Cardiac muscle cell (in vitro differentiated cells and primary cell): ENCODE data around the gene IQGAP1. TPM values are rescaled to one million over a fixed set of nuclear protein-coding genes. Genes with fewer than 3 reads are reported as not detected.
"Not testable (repeated sequence)": the region's sequence is repeated elsewhere in the genome, so short reads cannot be mapped to it uniquely, and the experiment has no call there.

Source experiments
- DNase-seq, 2 donors: peaks; one replicate each; pipeline versions ENCODE4 v3.0.0 to v3.0.0-alpha.2; 2010 to 2017; ENCODE audit warnings: low read depth in 1 of 2, low spot score in 1 of 2
- H3K27ac ChIP-seq: fragments of 200-600 bp; sonication (generic); 2 replicates; pipeline ENCODE4 v1.5.1; 2016
- H3K27me3 ChIP-seq: fragments of 200-600 bp; sonication (generic); 2 replicates; pipeline ENCODE4 v1.6.0; 2016; ENCODE audit warnings: control low read depth
- H3K36me3 ChIP-seq: fragments of 200-600 bp; sonication (generic); 2 replicates; pipeline ENCODE4 v1.5.1; 2016; ENCODE audit warnings: control low read depth
- H3K4me1 ChIP-seq: fragments of 200-600 bp; sonication (generic); 2 replicates; pipeline ENCODE4 v1.8.1; 2017; ENCODE audit warnings: low read depth, mild to moderate bottlenecking, mixed run types
- H3K4me3 ChIP-seq: fragments of 200-600 bp; sonication (generic); 2 replicates; pipeline ENCODE4 v1.5.1; 2016; ENCODE audit warnings: mild to moderate bottlenecking
- H3K9me3 ChIP-seq: fragments of 200-600 bp; sonication (generic); 2 replicates; pipeline ENCODE4 v1.5.1; 2017; ENCODE audit warnings: low read depth, mild to moderate bottlenecking, control low read depth
- polyA plus RNA-seq: library from polyadenylated mRNA; unstranded; fragments of >200 nt; fragmentation: Nextera tagmentation; extraction: Ambion mirVana; gene quantifications from 2 replicates; pipeline ENCODE4 v1.2.1, GENCODE V29; 2016
- total RNA-seq: library from RNA; depleted of rRNA; stranded (reverse); fragments of >200 nt; gene quantifications from 2 replicates; pipeline ENCODE4 v1.2.3, GENCODE V29; 2016
- TF ChIP-seq, protein P1 (sequence below): IDR thresholded peaks from 2 replicates; pipeline ENCODE4 v1.5.1; 2012; ENCODE audit warnings: low read depth, mild to moderate bottlenecking, low read length

The IQGAP1 gene
- total and polyA plus RNA-seq, 2 experiments from 2014 or later = 9.1 to 14.2 TPM

DNA sequence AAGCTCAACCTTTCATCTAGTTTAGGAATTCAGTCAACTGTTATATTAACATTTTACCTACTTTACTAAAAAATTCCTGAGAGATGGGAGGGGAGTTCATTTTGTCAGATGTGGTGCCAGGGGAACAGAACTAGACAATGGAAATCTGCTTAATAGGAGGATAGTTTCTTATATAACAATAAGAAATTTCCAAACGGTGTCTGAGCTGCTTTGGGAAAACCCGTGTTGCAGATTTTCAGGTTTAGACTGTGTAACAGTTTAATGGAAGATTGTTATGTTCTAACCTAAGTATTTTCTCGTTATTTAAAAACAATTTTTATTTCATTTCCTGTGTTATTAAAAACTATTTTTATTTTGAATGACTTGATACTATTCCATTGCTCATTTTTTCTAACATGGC, 19.3 kb downstream of the IQGAP1 start:
- no peak overlapping the region for H3K4me3 ChIP-seq
- H3K27me3 ChIP-seq = no peaks in the 10 kb centered on the region
- no peak for DNase-seq
- TF ChIP-seq, protein P1, sequence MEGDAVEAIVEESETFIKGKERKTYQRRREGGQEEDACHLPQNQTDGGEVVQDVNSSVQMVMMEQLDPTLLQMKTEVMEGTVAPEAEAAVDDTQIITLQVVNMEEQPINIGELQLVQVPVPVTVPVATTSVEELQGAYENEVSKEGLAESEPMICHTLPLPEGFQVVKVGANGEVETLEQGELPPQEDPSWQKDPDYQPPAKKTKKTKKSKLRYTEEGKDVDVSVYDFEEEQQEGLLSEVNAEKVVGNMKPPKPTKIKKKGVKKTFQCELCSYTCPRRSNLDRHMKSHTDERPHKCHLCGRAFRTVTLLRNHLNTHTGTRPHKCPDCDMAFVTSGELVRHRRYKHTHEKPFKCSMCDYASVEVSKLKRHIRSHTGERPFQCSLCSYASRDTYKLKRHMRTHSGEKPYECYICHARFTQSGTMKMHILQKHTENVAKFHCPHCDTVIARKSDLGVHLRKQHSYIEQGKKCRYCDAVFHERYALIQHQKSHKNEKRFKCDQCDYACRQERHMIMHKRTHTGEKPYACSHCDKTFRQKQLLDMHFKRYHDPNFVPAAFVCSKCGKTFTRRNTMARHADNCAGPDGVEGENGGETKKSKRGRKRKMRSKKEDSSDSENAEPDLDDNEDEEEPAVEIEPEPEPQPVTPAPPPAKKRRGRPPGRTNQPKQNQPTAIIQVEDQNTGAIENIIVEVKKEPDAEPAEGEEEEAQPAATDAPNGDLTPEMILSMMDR = no peak
- H3K27ac ChIP-seq = no peak overlapping the region
- no peaks in the 10 kb centered on the region for H3K9me3 ChIP-seq
- peaks cover 11% of the 10 kb centered on the region for H3K4me1 ChIP-seq
- H3K36me3 ChIP-seq = no peaks in the 10 kb centered on the region

DNA sequence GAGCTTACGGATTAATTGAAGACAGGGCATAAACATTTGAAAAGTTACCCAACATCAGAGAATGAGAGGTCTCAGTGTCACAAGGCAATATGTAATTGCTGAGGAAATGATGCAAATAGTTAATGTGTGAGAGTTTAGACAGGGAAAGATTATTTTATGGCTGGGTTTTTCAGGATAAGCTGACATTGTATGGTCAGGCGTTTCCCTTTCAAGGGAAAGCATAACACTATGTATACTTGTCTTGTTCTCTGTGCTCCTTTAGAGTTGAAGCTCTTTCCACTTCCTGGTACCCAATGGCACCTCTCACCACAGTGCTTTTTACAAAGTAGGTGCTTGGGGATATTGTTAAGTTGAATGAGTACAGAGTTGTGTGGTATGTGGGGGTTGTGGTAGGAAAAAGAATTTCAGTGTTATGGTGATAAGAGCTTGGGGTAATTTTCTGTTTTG, 19.9 kb downstream of the IQGAP1 start:
- Histone ChIP-seq H3K27ac (no peak overlapping the region), H3K27me3 (no peaks in the 10 kb centered on the region)
- TF ChIP-seq, protein P1 = no peak

DNA sequence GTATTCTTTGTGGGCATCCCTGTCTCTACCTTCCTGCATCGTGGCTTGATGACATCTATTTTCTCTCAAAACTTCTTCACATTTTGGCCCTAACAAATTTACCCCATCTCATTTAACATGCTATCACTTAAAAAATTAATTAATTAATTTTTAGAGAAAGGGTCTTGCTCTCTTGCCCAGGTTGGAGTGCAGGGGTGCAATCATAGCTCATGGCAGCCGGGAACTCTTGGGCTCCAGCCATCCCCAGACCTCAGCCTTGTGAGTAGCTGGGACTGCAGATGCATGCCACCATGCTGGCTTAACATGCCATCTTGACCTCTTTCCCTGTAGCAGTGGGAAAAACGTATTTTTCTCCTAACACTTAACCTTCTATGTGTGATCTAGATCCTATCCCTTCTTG, 20.6 kb downstream of the IQGAP1 start:
- no peaks in the 10 kb centered on the region for H3K36me3 ChIP-seq
- DNase-seq = no peak
- TF ChIP-seq, protein P1 = no peak
- no peak overlapping the region for H3K4me3 ChIP-seq
- no peak overlapping the region for H3K27ac ChIP-seq
- peaks cover 18% of the 10 kb centered on the region for H3K4me1 ChIP-seq
- no peaks in the 10 kb centered on the region for H3K9me3 ChIP-seq
- H3K27me3 ChIP-seq = no peaks in the 10 kb centered on the region

More for the DNA sequence above, 19.9 kb downstream of the IQGAP1 start:
- Histone ChIP-seq H3K4me1 (peaks cover 11% of the 10 kb centered on the region), H3K4me3 (no peak overlapping the region), H3K9me3 (no peaks in the 10 kb centered on the region), H3K36me3 (no peaks in the 10 kb centered on the region)
- DNase-seq = peak in 1 of 2 donors; percentile 72

DNA sequence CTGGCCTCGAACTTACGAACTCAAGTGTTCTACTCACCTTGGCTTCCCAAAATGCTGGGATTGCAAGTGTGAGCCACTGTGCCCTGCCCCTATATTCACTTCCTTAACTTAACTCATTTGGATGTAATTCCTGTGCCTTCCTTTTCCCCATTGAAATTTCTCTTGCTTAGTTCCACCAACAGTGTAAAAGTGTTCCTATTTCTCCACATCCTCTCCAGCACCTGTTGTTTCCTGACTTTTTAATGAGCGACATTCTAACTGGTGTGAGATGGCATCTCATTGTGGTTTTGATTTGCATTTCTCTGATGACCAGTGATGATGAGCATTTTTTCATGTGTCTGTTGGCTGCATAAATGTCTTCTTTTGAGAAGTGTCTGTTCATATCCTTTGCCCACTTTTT, 21.5 kb downstream of the IQGAP1 start:
- not testable (repeated sequence) for H3K27ac ChIP-seq, H3K4me3 ChIP-seq, H3K27me3 ChIP-seq, H3K9me3 ChIP-seq, H3K36me3 ChIP-seq, DNase-seq
- peaks cover 26% of the 10 kb centered on the region for H3K4me1 ChIP-seq

DNA sequence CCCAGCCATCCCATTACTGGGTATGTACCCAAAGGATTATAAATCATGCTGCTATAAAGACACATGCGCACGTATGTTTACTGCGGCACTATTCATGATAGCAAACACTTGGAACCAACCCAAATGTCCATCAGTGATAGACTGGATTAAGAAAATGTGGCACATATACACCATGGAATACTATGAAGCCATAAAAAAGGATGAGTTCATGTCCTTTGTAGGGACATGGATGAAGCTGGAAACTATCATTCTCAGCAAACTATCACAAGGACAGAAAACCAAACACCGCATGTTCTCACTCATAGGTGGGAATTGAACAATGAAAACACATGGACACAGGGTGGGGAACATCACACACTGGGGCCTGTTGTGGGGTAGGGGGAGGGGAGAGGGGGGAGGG, 22.3 kb downstream of the IQGAP1 start:
- not testable (repeated sequence) for H3K4me3 ChIP-seq, DNase-seq, H3K27ac ChIP-seq, H3K27me3 ChIP-seq, H3K36me3 ChIP-seq, H3K9me3 ChIP-seq
- peaks cover 26% of the 10 kb centered on the region for H3K4me1 ChIP-seq

DNA sequence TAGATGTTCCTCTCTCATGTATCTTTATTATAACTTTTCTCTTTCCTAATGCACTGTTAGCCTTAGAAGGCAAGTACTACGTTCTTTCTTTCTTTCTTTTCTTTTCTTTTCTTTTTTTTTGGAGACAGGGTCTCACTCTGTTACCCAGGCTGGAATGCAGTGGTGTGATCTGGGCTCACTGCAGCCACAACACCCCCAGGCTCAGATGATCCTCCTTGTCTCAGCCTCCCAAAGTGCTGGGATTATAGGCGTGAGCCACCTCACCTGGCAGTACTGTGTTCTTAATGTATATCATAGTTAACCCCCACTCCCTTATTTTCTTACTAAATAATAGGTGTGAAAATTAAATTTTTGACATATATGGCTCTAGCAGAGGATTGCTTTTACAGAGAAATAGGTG, 23.1 kb downstream of the IQGAP1 start:
- no peaks in the 10 kb centered on the region for H3K9me3 ChIP-seq
- TF ChIP-seq, protein P1 = no peak
- H3K27ac ChIP-seq = no peak overlapping the region
- H3K4me3 ChIP-seq = no peak overlapping the region
- no peaks in the 10 kb centered on the region for H3K27me3 ChIP-seq
- DNase-seq = no peak
- H3K4me1 ChIP-seq = peaks cover 26% of the 10 kb centered on the region
- H3K36me3 ChIP-seq = no peaks in the 10 kb centered on the region
